Fibroblast of lung (primary cell): ENCODE results near the gene DPYSL3.

Source experiments
- EZH2 ChIP-seq: IDR thresholded peaks from 2 replicates; pipeline ENCODE4 v1.5.1; 2012; ENCODE audit warnings: low read length, control low read depth, mild to moderate bottlenecking; ENCODE audit errors: missing control alignments
- TF ChIP-seq, protein P1 (sequence below), 2 donors: IDR thresholded peaks in 1 of 2; conservative IDR thresholded peaks in 1 of 2; 1 replicate in 1 of 2; 2 replicates in 1 of 2; pipeline ENCODE4 v1.5.1; 2011 to 2012; ENCODE audit warnings: low read length in 2 of 2, control low read depth in 1 of 2, inconsistent platforms in 1 of 2, low read depth in 1 of 2, mild to moderate bottlenecking in 1 of 2

DNA sequence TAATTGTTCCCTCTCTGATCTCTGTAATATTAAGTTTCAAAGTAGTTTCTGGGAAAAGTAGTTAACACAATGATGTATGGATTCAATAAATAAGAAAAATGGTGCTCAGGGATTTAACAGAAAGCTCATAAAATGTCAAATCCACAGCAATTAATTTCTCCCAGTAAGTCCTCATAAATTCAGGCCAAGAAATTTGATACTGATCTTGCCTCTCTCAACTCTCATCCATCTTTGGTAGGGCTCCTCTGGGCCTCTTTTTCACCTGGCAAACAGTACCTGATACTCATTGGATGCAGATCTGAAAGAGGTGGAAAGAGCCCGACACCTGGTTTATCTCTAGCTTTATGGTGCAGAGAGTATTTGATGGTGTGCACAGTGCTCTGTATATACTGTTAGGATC lies 168.9 kb downstream of the DPYSL3 start:
- TF ChIP-seq, protein P1, sequence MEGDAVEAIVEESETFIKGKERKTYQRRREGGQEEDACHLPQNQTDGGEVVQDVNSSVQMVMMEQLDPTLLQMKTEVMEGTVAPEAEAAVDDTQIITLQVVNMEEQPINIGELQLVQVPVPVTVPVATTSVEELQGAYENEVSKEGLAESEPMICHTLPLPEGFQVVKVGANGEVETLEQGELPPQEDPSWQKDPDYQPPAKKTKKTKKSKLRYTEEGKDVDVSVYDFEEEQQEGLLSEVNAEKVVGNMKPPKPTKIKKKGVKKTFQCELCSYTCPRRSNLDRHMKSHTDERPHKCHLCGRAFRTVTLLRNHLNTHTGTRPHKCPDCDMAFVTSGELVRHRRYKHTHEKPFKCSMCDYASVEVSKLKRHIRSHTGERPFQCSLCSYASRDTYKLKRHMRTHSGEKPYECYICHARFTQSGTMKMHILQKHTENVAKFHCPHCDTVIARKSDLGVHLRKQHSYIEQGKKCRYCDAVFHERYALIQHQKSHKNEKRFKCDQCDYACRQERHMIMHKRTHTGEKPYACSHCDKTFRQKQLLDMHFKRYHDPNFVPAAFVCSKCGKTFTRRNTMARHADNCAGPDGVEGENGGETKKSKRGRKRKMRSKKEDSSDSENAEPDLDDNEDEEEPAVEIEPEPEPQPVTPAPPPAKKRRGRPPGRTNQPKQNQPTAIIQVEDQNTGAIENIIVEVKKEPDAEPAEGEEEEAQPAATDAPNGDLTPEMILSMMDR (conservative IDR thresholded peaks at IDR 0.05 in 1 of 2, IDR thresholded peaks at IDR 0.05 in 1 of 2; ENCODE audit: low read depth in 1 of 2, low read length in 2 of 2), result no peak
- TF ChIP-seq EZH2, result no peak
